ENCODE results near the gene SLC17A3.

SLC17A3 gene

DNA sequence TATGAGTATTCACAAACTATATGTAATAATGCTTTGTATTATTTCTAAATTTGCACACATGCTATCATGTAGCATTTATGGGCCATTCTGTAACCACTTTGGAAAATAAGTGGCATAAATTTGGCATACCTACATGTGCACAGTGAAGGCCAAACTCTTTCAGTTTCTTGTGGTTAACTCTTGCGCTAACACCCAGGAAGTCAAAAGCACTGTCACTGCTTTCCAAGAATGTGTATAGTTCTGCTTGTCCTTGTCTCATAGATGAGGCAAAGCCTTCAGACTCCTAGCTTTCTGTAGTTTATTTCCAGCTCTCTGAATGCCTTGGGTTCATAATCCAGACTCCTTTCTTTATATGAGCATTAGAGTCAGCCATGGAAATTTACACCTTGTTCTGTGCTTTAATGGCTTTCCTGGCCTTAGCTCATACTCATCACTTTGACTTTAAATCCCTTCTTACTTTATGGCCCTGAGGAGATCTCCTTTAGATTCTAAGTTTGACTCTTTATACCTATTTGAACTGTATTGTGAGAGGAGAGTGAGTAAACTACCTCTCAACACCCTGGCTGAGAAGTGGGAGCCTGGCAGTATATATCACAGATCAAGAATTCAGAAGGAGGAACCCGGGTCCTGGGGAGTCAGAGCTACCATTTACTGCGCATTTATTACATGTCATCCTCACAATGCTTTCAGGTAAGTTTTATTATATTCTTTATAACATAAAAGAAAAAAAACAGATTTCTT is 949 bp upstream of the SLC17A3 start:
- 94 to 100% methylated on average over 2 of the region's 3 CpGs for whole genome bisulfite sequencing, 2 experiments
- H3K4me1 ChIP-seq (ENCODE audit: control insufficient read depth, insufficient read depth, low read length), result no peaks in the 10 kb centered on the region
- H3K36me3 ChIP-seq (ENCODE audit: control insufficient read depth, insufficient read depth, low read length), result no peaks in the 10 kb centered on the region
- no peak overlapping the region for H3K27ac ChIP-seq (ENCODE audit: insufficient read depth, low read depth, low read length, poor library complexity, severe bottlenecking)
- H3K9me3 ChIP-seq (ENCODE audit: control insufficient read depth, low read length), result no peaks in the 10 kb centered on the region
- H3K27me3 ChIP-seq (ENCODE audit: control insufficient read depth, insufficient read depth, low read length, poor library complexity, severe bottlenecking), result no peaks in the 10 kb centered on the region
- H3K4me3 ChIP-seq (ENCODE audit: insufficient read depth, low read depth, low read length), result no peak overlapping the region

DNA sequence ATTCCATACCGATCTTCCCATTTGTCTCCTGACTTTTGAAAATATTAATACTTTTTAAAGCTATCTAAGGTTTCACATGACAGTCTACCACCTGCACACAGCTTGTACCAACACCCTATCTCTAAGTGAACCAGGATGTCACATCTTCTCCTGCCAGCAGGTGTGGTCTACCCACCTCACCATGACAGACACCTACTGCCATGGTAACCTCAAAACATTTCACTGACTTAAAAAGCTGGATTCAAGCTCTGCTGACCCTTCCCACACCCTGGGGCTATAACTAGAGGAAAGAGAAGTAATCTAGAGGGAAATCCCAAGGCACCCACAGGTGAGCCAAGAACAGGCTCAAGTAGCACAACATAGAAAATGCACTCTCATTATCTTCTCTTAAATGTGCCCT is 1.2 kb downstream of the SLC17A3 start:
- Histone ChIP-seq H3K9me3 (ENCODE audit: control insufficient read depth, low read length) (no peaks in the 10 kb centered on the region), H3K4me1 (ENCODE audit: control insufficient read depth, insufficient read depth, low read length) (no peaks in the 10 kb centered on the region), H3K4me3 (ENCODE audit: insufficient read depth, low read depth, low read length) (no peak overlapping the region), H3K27me3 (ENCODE audit: control insufficient read depth, insufficient read depth, low read length, poor library complexity, severe bottlenecking) (no peaks in the 10 kb centered on the region), H3K36me3 (ENCODE audit: control insufficient read depth, insufficient read depth, low read length) (no peaks in the 10 kb centered on the region), H3K27ac (ENCODE audit: insufficient read depth, low read depth, low read length, poor library complexity, severe bottlenecking) (no peak overlapping the region)
- 97 to 100% methylated on average over 1 of the region's 1 CpG for WGBS, 2 experiments

DNA sequence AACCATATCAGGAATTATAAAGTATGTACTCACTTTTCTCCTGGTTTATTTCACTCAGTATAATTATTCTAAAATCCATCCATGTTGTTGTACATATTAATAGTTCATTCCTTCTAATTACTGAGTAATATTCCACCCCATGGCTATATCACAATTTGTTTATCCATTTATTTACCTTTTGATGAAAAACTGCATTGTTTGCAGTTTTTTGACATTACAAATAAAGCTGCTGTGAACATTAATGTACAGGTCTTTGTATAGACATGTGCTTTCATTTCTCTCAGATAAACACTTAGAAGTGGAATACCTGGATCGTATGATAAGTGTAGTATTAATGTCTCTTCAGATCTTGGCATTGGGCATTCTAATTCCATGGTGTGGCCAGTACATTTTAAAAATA is 4.2 kb downstream of the SLC17A3 start:
- H3K4me3 ChIP-seq (ENCODE audit: insufficient read depth, low read depth, low read length), result no peak overlapping the region
- H3K27ac ChIP-seq (ENCODE audit: insufficient read depth, low read depth, low read length, poor library complexity, severe bottlenecking), result no peak overlapping the region
- no peaks in the 10 kb centered on the region for H3K36me3 ChIP-seq (ENCODE audit: control insufficient read depth, insufficient read depth, low read length)
- H3K4me1 ChIP-seq (ENCODE audit: control insufficient read depth, insufficient read depth, low read length), result no peaks in the 10 kb centered on the region
- no peaks in the 10 kb centered on the region for H3K9me3 ChIP-seq (ENCODE audit: control insufficient read depth, low read length)
- no peaks in the 10 kb centered on the region for H3K27me3 ChIP-seq (ENCODE audit: control insufficient read depth, insufficient read depth, low read length, poor library complexity, severe bottlenecking)
- 50 to 57% methylated on average over 1 of the region's 1 CpG for WGBS, 2 experiments

DNA sequence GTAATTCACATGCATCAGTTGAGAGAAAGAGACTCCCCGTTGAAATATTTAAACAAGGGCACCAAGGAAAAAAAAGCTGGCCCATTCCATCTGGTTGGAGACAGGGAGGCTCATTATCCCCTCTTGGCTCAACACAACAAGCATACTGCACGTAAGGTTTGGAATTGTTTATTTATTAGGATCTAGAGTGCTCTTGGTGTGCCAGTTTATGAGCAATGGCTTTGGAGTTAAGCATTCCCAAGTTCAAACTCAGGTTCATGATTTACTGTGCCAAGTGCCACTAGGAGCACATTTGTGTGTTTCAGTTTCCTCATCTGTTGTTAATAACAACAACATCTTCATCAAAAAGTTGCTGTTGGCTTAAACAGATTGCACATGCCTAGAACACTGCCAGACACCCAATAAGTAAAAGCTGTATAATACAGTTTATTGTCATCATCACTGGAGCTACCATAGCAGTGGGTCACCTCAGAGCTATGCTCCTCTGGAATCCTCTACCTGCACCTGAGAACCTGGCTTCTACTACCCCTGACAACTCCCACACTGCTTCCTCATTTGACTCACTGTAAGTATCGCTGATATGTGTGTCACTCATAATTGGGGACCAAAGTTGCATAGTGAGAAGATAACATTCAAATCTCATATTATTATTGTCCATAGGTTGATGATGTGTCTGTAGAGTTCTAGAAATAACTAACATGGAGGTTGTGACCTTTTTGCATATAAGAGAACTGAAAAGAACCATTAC is 5.4 kb downstream of the SLC17A3 start:
- Histone ChIP-seq H3K36me3 (ENCODE audit: control insufficient read depth, insufficient read depth, low read length) (no peaks in the 10 kb centered on the region), H3K27ac (ENCODE audit: insufficient read depth, low read depth, low read length, poor library complexity, severe bottlenecking) (no peak overlapping the region), H3K9me3 (ENCODE audit: control insufficient read depth, low read length) (no peaks in the 10 kb centered on the region), H3K27me3 (ENCODE audit: control insufficient read depth, insufficient read depth, low read length, poor library complexity, severe bottlenecking) (no peaks in the 10 kb centered on the region), H3K4me1 (ENCODE audit: control insufficient read depth, insufficient read depth, low read length) (no peaks in the 10 kb centered on the region), H3K4me3 (ENCODE audit: insufficient read depth, low read depth, low read length) (no peak overlapping the region)
- 88 to 92% methylated on average over 2 to 3 of the region's 3 CpGs for WGBS, 2 experiments

DNA sequence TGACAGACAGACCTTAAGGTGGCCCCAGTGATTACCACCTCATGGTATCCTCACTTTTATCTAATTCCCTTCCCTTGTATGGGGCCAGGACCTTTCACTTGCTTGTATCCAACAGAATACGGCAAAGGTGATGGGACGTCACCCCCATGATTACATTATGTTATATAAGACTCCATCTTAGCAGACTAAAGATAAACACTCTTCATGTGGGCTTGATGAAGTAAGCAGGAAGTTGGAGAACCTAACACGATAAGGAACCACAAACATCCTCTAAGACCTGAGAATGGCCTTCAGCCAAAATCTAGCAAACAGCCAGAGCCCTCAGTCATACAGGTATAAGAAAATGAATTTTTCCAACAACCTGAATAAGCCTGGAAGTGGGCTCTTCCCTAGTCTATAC is 8.0 kb downstream of the SLC17A3 start:
- Histone ChIP-seq H3K9me3 (ENCODE audit: control insufficient read depth, low read length) (no peaks in the 10 kb centered on the region), H3K36me3 (ENCODE audit: control insufficient read depth, insufficient read depth, low read length) (no peaks in the 10 kb centered on the region), H3K4me3 (ENCODE audit: insufficient read depth, low read depth, low read length) (no peak overlapping the region), H3K27me3 (ENCODE audit: control insufficient read depth, insufficient read depth, low read length, poor library complexity, severe bottlenecking) (no peaks in the 10 kb centered on the region), H3K4me1 (ENCODE audit: control insufficient read depth, insufficient read depth, low read length) (no peaks in the 10 kb centered on the region), H3K27ac (ENCODE audit: insufficient read depth, low read depth, low read length, poor library complexity, severe bottlenecking) (no peak overlapping the region)
- 94 to 97% methylated on average over 2 to 3 of the region's 3 CpGs for WGBS, 2 experiments

DNA sequence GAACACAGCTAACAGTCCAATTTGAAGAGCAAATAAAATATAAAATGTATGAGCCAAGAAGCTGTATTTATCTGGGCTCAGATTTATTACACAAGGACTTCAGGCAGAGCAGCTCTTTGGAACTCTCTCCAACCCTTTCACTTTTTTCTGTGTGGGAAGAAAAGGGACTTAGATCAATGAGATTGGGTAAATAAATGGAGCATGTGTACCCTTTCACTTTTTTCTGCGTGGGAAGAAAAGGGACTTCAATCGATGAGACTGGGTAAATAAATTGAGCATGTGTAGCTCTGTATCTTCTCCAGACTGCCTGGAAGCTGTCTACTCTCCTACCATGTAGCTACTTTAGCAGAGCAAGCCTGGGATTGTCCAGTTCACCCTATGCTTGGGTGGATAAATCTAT is 10.7 kb downstream of the SLC17A3 start:
- no peaks in the 10 kb centered on the region for H3K4me1 ChIP-seq (ENCODE audit: control insufficient read depth, insufficient read depth, low read length)
- H3K4me3 ChIP-seq (ENCODE audit: insufficient read depth, low read depth, low read length), result no peak overlapping the region
- no peaks in the 10 kb centered on the region for H3K36me3 ChIP-seq (ENCODE audit: control insufficient read depth, insufficient read depth, low read length)
- H3K27ac ChIP-seq (ENCODE audit: insufficient read depth, low read depth, low read length, poor library complexity, severe bottlenecking), result no peak overlapping the region
- no peaks in the 10 kb centered on the region for H3K27me3 ChIP-seq (ENCODE audit: control insufficient read depth, insufficient read depth, low read length, poor library complexity, severe bottlenecking)
- H3K9me3 ChIP-seq (ENCODE audit: control insufficient read depth, low read length), result no peaks in the 10 kb centered on the region
- 94 to 96% methylated on average over 2 of the region's 2 CpGs for WGBS, 2 experiments

DNA sequence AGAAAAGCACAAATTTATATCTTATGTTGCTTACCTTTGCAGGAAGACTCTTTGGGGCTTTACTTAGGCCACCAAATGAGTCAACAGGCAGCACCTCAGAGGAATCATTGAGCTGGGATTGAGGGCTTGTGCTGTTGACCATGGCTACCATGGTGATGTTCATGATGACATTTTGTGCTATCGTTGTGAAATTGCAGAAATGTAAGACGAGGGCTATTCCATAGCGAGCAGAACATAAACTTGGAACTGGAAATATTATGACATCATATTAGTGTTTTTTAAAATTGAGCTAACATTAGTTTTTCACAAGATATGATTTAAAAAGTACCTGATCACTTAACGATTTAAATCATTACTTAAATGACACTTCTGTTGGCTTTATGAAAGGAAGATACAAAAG is 11.8 kb downstream of the SLC17A3 start:
- no peaks in the 10 kb centered on the region for H3K4me1 ChIP-seq (ENCODE audit: control insufficient read depth, insufficient read depth, low read length)
- H3K9me3 ChIP-seq (ENCODE audit: control insufficient read depth, low read length), result no peaks in the 10 kb centered on the region
- no peaks in the 10 kb centered on the region for H3K27me3 ChIP-seq (ENCODE audit: control insufficient read depth, insufficient read depth, low read length, poor library complexity, severe bottlenecking)
- H3K4me3 ChIP-seq (ENCODE audit: insufficient read depth, low read depth, low read length), result no peak overlapping the region
- no peaks in the 10 kb centered on the region for H3K36me3 ChIP-seq (ENCODE audit: control insufficient read depth, insufficient read depth, low read length)
- WGBS, 2 experiments, result 88 to 100% methylated on average over 2 to 4 of the region's 4 CpGs
- no peak overlapping the region for H3K27ac ChIP-seq (ENCODE audit: insufficient read depth, low read depth, low read length, poor library complexity, severe bottlenecking)

DNA sequence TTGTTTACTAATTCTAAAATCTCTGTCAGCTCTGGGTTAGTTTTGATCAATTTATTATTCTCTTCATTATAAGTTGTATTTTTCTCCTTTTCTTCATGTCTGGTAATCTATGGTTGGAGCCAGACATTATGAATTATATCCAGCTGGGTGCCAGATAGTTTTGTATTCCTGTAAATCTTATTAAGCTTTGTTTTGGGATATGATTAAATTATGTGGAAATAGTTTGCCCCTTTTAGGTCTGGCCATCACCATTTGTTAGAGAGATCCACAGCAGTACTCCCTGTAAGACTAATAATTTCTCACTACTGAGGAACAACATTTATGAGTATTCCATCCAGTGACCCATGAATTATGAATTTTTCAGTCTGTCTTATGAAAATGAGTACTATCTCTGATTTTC is 21.3 kb downstream of the SLC17A3 start:
- H3K4me1 ChIP-seq (ENCODE audit: control insufficient read depth, insufficient read depth, low read length), result no peaks in the 10 kb centered on the region
- H3K36me3 ChIP-seq (ENCODE audit: control insufficient read depth, insufficient read depth, low read length), result no peaks in the 10 kb centered on the region
- H3K9me3 ChIP-seq (ENCODE audit: control insufficient read depth, low read length), result no peaks in the 10 kb centered on the region
- H3K4me3 ChIP-seq (ENCODE audit: insufficient read depth, low read depth, low read length), result no peak overlapping the region
- H3K27ac ChIP-seq (ENCODE audit: insufficient read depth, low read depth, low read length, poor library complexity, severe bottlenecking), result no peak overlapping the region
- no peaks in the 10 kb centered on the region for H3K27me3 ChIP-seq (ENCODE audit: control insufficient read depth, insufficient read depth, low read length, poor library complexity, severe bottlenecking)

DNA sequence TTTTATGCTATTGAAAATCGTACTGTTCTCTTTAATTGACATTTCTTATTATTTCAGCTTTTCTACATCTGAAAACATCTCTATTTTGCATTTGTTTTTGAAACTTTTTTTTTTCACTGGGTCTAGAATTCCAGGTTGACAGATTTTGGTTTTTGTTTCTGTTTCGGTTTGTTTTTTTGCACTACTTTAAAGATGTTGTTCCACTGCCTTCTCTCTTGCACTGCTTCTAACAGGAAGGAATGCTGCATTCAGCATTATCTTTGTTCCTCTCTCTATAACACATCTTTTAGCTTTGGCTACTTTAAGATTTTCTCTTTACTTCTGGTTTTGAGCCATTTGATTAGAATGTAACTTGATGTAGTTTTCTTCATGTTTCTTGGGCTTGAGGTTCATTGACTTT is 22.1 kb downstream of the SLC17A3 start:
- Histone ChIP-seq H3K27ac (ENCODE audit: insufficient read depth, low read depth, low read length, poor library complexity, severe bottlenecking) (no peak overlapping the region), H3K4me3 (ENCODE audit: insufficient read depth, low read depth, low read length) (no peak overlapping the region), H3K36me3 (ENCODE audit: control insufficient read depth, insufficient read depth, low read length) (no peaks in the 10 kb centered on the region), H3K4me1 (ENCODE audit: control insufficient read depth, insufficient read depth, low read length) (no peaks in the 10 kb centered on the region), H3K9me3 (ENCODE audit: control insufficient read depth, low read length) (no peaks in the 10 kb centered on the region), H3K27me3 (ENCODE audit: control insufficient read depth, insufficient read depth, low read length, poor library complexity, severe bottlenecking) (no peaks in the 10 kb centered on the region)
- 95 to 100% methylated on average over 2 of the region's 2 CpGs for WGBS, 2 experiments

DNA sequence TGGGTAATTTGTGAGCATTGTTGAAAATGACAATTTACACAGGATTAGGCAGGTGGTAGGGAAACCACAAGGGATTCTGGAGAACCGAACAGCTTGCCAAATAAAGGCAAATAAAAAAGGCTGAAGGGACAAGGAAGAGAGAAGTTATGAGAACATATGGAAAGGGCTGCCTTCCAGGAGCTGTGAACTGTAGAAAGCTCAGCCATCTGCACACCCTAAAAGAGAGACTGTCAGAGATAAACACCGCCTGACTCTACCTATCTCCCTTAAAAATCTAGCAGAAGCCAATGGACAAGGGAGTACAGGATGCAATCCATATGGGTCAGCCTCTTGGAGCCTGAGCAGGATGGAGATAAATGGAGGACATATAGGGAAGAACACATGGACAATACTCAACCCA is 29.5 kb downstream of the SLC17A3 start:
- Histone ChIP-seq H3K4me3 (ENCODE audit: insufficient read depth, low read depth, low read length) (no peak overlapping the region), H3K27ac (ENCODE audit: insufficient read depth, low read depth, low read length, poor library complexity, severe bottlenecking) (no peak overlapping the region)
- WGBS, 2 experiments, result 93 to 95% methylated on average over 2 of the region's 2 CpGs

More for the DNA sequence above, 29.5 kb downstream of the SLC17A3 start:
- H3K4me1 ChIP-seq (ENCODE audit: control insufficient read depth, insufficient read depth, low read length), result no peaks in the 10 kb centered on the region
- no peaks in the 10 kb centered on the region for H3K27me3 ChIP-seq (ENCODE audit: control insufficient read depth, insufficient read depth, low read length, poor library complexity, severe bottlenecking)
- no peaks in the 10 kb centered on the region for H3K9me3 ChIP-seq (ENCODE audit: control insufficient read depth, low read length)
- no peaks in the 10 kb centered on the region for H3K36me3 ChIP-seq (ENCODE audit: control insufficient read depth, insufficient read depth, low read length)

Data from ectodermal cell (in vitro differentiated cells).